Natural killer cell (primary cell): ENCODE results near the gene TPO. TPM values are rescaled to one million over a fixed set of nuclear protein-coding genes. Genes with fewer than 3 reads are reported as not detected.

Source experiments
- ATAC-seq, 3 donors: fragments of 150-1000 bp in 2 of 3; fragments of 200-7000 bp in 1 of 3; cut with Tn5 transposase; 1 replicate in 1 of 3; 2 replicates in 2 of 3; pipeline ENCODE4 v1.10.0; 2021; ENCODE audit warnings: mild to moderate bottlenecking in 2 of 3, moderate library complexity in 2 of 3
- DNase-seq, 2 donors: peaks; one replicate each; pipeline versions ENCODE4 v3.0.0 to v3.0.0-alpha.2; 2013 to 2021; ENCODE audit warnings: mixed read lengths in 1 of 2
- H3K27ac ChIP-seq: one replicate; pipeline ENCODE4 v1.5.1; 2013; ENCODE audit warnings: mild to moderate bottlenecking, low read length
- H3K27me3 ChIP-seq: one replicate; pipeline ENCODE4 v1.6.1; 2013; ENCODE audit warnings: low read length; ENCODE audit not compliant: control insufficient read depth, insufficient read depth
- H3K36me3 ChIP-seq: one replicate; pipeline ENCODE4 v1.6.1; 2013; ENCODE audit warnings: low read length; ENCODE audit not compliant: control insufficient read depth, insufficient read depth
- H3K4me1 ChIP-seq: one replicate; pipeline ENCODE4 v1.6.1; 2013; ENCODE audit warnings: low read length; ENCODE audit not compliant: control insufficient read depth, insufficient read depth
- H3K4me3 ChIP-seq: one replicate; pipeline ENCODE4 v1.5.1; 2013; ENCODE audit warnings: low read length
- H3K9me3 ChIP-seq: one replicate; pipeline ENCODE4 v1.6.1; 2013; ENCODE audit warnings: low read length; ENCODE audit not compliant: control insufficient read depth, insufficient read depth
- H3K27ac Mint-ChIP-seq, 2 donors: one replicate each; pipeline ENCODE4 v1.8.0; 2022; ENCODE audit warnings: mild to moderate bottlenecking in 2 of 2, mixed read lengths in 2 of 2, moderate library complexity in 1 of 2
- H3K27me3 Mint-ChIP-seq, 2 donors: one replicate each; pipeline ENCODE4 v1.8.0; 2022; ENCODE audit warnings: low read depth in 2 of 2, mixed read lengths in 2 of 2
- H3K36me3 Mint-ChIP-seq: one replicate; pipeline ENCODE4 v1.8.0; 2022; ENCODE audit warnings: mixed read lengths
- H3K4me1 Mint-ChIP-seq, 2 donors: one replicate each; pipeline ENCODE4 v1.8.0; 2022; ENCODE audit warnings: mixed read lengths in 2 of 2
- H3K4me3 Mint-ChIP-seq: one replicate; pipeline ENCODE4 v1.8.0; 2022; ENCODE audit warnings: mild to moderate bottlenecking, moderate library complexity, mixed read lengths
- H3K9me3 Mint-ChIP-seq, 2 donors: one replicate each; pipeline ENCODE4 v1.8.0; 2022; ENCODE audit warnings: mixed read lengths in 2 of 2
- WGBS: methylation state at CpG from one replicate; pipeline ENCODE4 v1.1.7; 2013; ENCODE audit warnings: missing lambda C conversion rate; ENCODE audit not compliant: insufficient coverage; 5-methylcytosine and 5-hydroxymethylcytosine counted together
- intact Hi-C: fragments of 100-400 bp; cut with micrococcal nuclease; formaldehyde crosslinking; loops from one replicate; pipeline ENCODE4 v1.14.2; 2022
- total RNA-seq, 4 donors: library from RNA; stranded (reverse); fragments of 120-200 nt in 1 of 4; gene quantifications; one replicate each; pipeline versions ENCODE4 v1.2.3 to v1.2.4, GENCODE V29; 2013 to 2022
- TF ChIP-seq, protein P1 (sequence below): fragments of 200-600 bp; IDR thresholded peaks from one replicate; pipeline ENCODE4 v1.8.0; 2022; ENCODE audit warnings: antibody characterized with exemption

TPO gene
- total RNA-seq, 3 donors from 2014 or later (not counting 1 experiment from before 2014, with no cell fraction given) = not detected

GRCh38 chr2:1492711-1493430 is 79.6 kb downstream of the TPO start:
- TF ChIP-seq, protein P1, sequence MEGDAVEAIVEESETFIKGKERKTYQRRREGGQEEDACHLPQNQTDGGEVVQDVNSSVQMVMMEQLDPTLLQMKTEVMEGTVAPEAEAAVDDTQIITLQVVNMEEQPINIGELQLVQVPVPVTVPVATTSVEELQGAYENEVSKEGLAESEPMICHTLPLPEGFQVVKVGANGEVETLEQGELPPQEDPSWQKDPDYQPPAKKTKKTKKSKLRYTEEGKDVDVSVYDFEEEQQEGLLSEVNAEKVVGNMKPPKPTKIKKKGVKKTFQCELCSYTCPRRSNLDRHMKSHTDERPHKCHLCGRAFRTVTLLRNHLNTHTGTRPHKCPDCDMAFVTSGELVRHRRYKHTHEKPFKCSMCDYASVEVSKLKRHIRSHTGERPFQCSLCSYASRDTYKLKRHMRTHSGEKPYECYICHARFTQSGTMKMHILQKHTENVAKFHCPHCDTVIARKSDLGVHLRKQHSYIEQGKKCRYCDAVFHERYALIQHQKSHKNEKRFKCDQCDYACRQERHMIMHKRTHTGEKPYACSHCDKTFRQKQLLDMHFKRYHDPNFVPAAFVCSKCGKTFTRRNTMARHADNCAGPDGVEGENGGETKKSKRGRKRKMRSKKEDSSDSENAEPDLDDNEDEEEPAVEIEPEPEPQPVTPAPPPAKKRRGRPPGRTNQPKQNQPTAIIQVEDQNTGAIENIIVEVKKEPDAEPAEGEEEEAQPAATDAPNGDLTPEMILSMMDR = no peak
- Histone ChIP-seq H3K36me3 (no peaks in the 10 kb centered on the region), H3K4me3 (no peak overlapping the region), H3K27ac (no peak overlapping the region), H3K9me3 (no peaks in the 10 kb centered on the region), H3K4me1 (no peaks in the 10 kb centered on the region), H3K27me3 (no peaks in the 10 kb centered on the region)
- H3K27me3 Mint-ChIP-seq = no peaks in the 10 kb centered on the region
- no peak overlapping the region for H3K4me3 Mint-ChIP-seq
- DNase-seq (no peak), ATAC-seq (no peak)
- no peaks in the 10 kb centered on the region for H3K9me3 Mint-ChIP-seq
- 82% methylated on average over 15 of the region's 15 CpGs for WGBS
- H3K4me1 Mint-ChIP-seq = no peaks in the 10 kb centered on the region
- H3K27ac Mint-ChIP-seq = no peak overlapping the region
- intact Hi-C loops = no loop called here
- H3K36me3 Mint-ChIP-seq = no peaks in the 10 kb centered on the region

DNA sequence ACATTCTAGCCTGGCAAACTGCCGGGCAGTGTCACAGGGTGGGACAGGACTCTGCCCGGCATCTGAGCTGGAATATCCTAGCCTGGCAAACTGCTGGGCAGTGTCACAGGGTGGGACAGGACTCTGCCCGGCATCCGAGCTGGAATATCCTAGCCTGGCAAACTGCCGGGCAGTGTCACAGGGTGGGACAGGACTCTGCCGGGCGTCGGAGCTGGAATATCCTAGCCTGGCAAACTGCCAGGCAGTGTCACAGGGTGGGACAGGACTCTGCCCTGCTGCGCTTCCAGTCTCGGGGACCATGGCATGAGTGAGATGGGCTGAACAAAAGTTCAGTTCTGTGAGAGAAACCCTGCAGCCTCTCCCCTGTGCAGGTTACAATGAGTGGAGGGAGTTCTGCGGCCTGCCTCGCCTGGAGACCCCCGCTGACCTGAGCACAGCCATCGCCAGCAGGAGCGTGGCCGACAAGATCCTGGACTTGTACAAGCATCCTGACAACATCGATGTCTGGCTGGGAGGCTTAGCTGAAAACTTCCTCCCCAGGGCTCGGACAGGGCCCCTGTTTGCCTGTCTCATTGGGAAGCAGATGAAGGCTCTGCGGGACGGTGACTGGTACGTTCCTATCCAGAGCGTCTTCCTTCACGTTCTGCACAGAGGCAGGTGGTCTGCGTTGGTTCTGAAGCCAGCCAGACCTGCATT is 80.3 kb downstream of the TPO start:
- H3K36me3 ChIP-seq = no peaks in the 10 kb centered on the region
- H3K36me3 Mint-ChIP-seq = no peaks in the 10 kb centered on the region
- no peaks in the 10 kb centered on the region for H3K27me3 ChIP-seq
- no peak overlapping the region for H3K27ac ChIP-seq
- H3K27me3 Mint-ChIP-seq = no peaks in the 10 kb centered on the region
- no peaks in the 10 kb centered on the region for H3K9me3 Mint-ChIP-seq
- no peaks in the 10 kb centered on the region for H3K4me1 ChIP-seq
- TF ChIP-seq, protein P1 = no peak
- H3K4me3 ChIP-seq = no peak overlapping the region
- no peak overlapping the region for H3K4me3 Mint-ChIP-seq
- DNase-seq (no peak), ATAC-seq (no peak)
- WGBS = 88% methylated on average over 24 of the region's 24 CpGs
- H3K4me1 Mint-ChIP-seq = no peaks in the 10 kb centered on the region
- H3K9me3 ChIP-seq = no peaks in the 10 kb centered on the region
- intact Hi-C loops = no loop called here
- H3K27ac Mint-ChIP-seq = no peak overlapping the region

GRCh38 chr2:1494257-1494656 is 81.0 kb downstream of the TPO start:
- H3K4me1 ChIP-seq = no peaks in the 10 kb centered on the region
- H3K36me3 ChIP-seq = no peaks in the 10 kb centered on the region
- H3K4me3 ChIP-seq = no peak overlapping the region
- H3K9me3 ChIP-seq = no peaks in the 10 kb centered on the region
- Mint-ChIP-seq H3K27ac (no peak overlapping the region), H3K9me3 (no peaks in the 10 kb centered on the region), H3K36me3 (no peaks in the 10 kb centered on the region), H3K27me3 (no peaks in the 10 kb centered on the region), H3K4me1 (no peaks in the 10 kb centered on the region), H3K4me3 (no peak overlapping the region)
- DNase-seq = no peak
- ATAC-seq = no peak
- TF ChIP-seq, protein P1 = no peak
- no peak overlapping the region for H3K27ac ChIP-seq
- intact Hi-C loops = no loop called here
- 85% methylated on average over 11 of the region's 12 CpGs for WGBS
- no peaks in the 10 kb centered on the region for H3K27me3 ChIP-seq
